T-helper 1 cell treated with Interleukin-12 subunit alpha and Interleukin-12 subunit beta and Interleukin-4 antibody, amounts not matched to agents 30 μg/mL and 1 μg/mL, for 36 hours (primary cell): ENCODE data around the gene MOV10L1.
"Not testable (repeated sequence)": the region's sequence is repeated elsewhere in the genome, so short reads cannot be mapped to it uniquely, and the experiment has no call there.

Source experiments
- H3K27ac Mint-ChIP-seq: one replicate; pipeline ENCODE4 v1.8.0; 2021; ENCODE audit warnings: mild to moderate bottlenecking, mixed read lengths
- H3K27me3 Mint-ChIP-seq: one replicate; pipeline ENCODE4 v1.8.0; 2021; ENCODE audit warnings: low read depth, mixed read lengths
- H3K36me3 Mint-ChIP-seq: one replicate; pipeline ENCODE4 v1.8.0; 2021; ENCODE audit warnings: low read depth, mixed read lengths
- H3K4me1 Mint-ChIP-seq: one replicate; pipeline ENCODE4 v1.8.0; 2021; ENCODE audit warnings: low read depth, mixed read lengths
- H3K4me3 Mint-ChIP-seq: one replicate; pipeline ENCODE4 v1.8.0; 2021; ENCODE audit warnings: mild to moderate bottlenecking, moderate library complexity, mixed read lengths
- H3K9me3 Mint-ChIP-seq: one replicate; pipeline ENCODE4 v1.8.0; 2021; ENCODE audit warnings: mixed read lengths

The MOV10L1 gene

GRCh38 chr22:50143096-50143495 lies 53.3 kb downstream of the MOV10L1 start:
- Mint-ChIP-seq H3K27me3 (peaks cover 13% of the 10 kb centered on the region), H3K27ac (no peak overlapping the region), H3K4me1 (no peaks in the 10 kb centered on the region)

DNA sequence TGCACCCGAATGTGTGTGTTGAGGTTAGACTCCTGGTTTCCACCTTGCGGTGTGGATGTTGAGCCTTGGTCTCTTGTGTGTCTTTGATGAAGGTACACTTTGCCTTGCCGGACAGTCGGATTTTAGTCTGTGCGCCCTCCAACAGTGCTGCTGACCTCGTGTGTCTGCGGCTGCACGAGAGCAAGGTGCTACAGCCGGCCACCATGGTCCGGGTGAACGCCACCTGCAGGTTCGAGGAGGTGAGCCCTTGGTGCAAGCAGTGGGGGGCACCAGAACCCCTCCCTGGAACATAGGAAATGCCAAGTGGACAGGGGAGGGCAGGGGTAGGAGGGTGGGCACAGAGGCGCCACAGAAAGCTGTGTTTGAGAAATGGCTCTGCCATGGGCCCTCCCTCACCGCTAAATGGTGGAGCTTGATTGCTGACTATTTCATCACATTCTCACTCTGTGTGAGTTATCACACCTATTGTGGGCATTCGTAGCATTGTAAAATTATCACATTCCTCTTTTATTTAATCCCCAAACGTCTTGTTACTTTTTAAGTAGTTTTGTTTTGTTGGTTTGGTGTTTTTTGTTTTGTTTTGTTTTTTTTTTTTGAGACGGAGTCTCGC lies 54.3 kb downstream of the MOV10L1 start:
- no peak overlapping the region for H3K27ac Mint-ChIP-seq
- no peaks in the 10 kb centered on the region for H3K9me3 Mint-ChIP-seq
- no peaks in the 10 kb centered on the region for H3K36me3 Mint-ChIP-seq
- no peak overlapping the region for H3K4me3 Mint-ChIP-seq
- H3K27me3 Mint-ChIP-seq: peaks cover 10% of the 10 kb centered on the region
- H3K4me1 Mint-ChIP-seq: peaks cover 2% of the 10 kb centered on the region

More at GRCh38 chr22:50143096-50143495, 53.3 kb downstream of the MOV10L1 start:
- H3K4me3 Mint-ChIP-seq: no peak overlapping the region
- H3K36me3 Mint-ChIP-seq: no peaks in the 10 kb centered on the region
- H3K9me3 Mint-ChIP-seq: no peaks in the 10 kb centered on the region

DNA sequence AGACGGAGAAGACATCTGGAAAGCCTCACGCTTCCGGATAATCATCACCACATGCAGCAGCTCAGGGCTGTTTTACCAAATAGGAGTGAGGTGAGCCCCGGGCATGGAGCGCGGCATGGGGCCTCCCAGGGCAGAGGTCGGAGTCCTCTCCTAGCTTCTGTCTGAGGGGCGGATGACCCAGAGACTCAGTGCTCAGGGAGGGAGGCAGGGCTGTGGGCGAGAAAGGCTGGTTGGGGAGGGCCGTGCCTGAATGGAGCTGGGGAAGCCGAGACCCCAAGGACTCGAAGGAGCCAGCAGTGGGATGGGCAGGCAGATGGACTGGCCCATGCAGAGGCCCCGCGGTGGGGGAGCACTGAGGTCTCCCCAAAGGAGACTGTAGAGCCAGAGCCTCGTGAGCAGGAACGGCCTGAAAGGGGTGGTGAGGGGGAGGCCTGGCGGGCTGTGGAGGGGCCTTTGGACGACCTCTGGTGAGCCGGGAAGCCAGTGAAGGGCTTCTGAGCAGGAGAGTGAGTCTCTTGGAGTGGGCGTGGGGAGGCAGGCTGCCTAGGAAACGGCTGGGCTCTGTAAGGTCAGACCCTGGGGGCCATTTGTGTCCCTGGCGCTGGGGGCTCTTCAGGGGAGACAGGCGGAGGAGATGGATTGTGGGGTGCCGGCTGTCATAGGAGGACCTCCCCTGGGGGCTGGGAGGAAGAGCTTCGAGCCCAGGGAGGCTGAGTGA lies 56.1 kb downstream of the MOV10L1 start:
- Mint-ChIP-seq H3K36me3 (no peaks in the 10 kb centered on the region), H3K4me1 (peaks cover 2% of the 10 kb centered on the region), H3K27me3 (peaks cover 6% of the 10 kb centered on the region), H3K9me3 (no peaks in the 10 kb centered on the region), H3K27ac (no peak overlapping the region), H3K4me3 (no peak overlapping the region)

DNA sequence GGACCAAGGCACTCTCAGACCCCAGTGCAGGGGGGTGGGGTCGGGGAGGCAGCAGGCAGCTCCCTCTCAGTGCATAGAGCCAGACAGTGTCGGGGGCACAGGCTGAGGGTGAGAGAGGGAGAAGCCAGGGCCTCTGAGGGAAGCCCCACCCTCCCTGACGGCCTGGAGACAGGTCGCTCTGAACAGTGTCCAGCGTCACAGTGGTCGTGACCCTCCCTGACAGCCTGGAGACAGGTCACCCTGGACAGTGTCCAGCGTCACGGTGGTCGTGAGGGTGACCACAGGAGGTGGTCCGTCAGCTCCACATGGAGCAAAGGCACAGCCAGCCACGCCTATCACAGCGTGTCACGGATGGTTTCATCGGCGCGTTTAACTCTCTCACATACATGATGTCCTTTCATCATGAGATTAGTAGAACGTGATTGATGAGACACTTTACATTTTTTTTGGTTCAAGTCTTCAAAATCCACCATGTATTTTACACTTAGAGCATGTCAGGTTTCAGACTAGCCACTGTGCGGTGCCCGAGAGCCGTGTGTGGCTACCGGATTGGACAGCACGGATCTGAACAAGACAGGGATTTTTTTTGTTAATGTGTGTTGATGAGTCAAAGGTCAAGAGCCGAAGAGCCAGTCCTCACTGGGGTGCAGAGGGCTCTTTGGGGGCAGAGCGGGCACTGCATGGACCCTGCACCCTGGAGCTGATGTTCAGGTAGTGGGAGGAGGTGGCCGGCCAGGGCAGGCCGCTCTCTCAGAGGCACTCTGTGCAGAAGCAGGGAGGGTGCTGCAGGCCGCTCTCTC lies 56.8 kb downstream of the MOV10L1 start:
- Mint-ChIP-seq H3K4me1 (peaks cover 2% of the 10 kb centered on the region), H3K27me3 (peaks cover 6% of the 10 kb centered on the region), H3K27ac (no peak overlapping the region), H3K9me3 (no peaks in the 10 kb centered on the region), H3K36me3 (no peaks in the 10 kb centered on the region), H3K4me3 (no peak overlapping the region)

- not testable (repeated sequence) for H3K36me3 Mint-ChIP-seq, H3K27ac Mint-ChIP-seq, H3K9me3 Mint-ChIP-seq, H3K4me3 Mint-ChIP-seq, H3K27me3 Mint-ChIP-seq, H3K4me1 Mint-ChIP-seq
Observed at GRCh38 chr22:50147258-50148165, 57.7 kb downstream of the MOV10L1 start.

GRCh38 chr22:50148166-50148500 lies 58.3 kb downstream of the MOV10L1 start:
- Mint-ChIP-seq H3K36me3 (no peaks in the 10 kb centered on the region), H3K4me3 (no peak overlapping the region), H3K27me3 (peaks cover 2% of the 10 kb centered on the region), H3K9me3 (no peaks in the 10 kb centered on the region), H3K27ac (no peak overlapping the region), H3K4me1 (peaks cover 2% of the 10 kb centered on the region)

- Mint-ChIP-seq H3K27me3 (no peaks in the 10 kb centered on the region), H3K36me3 (no peaks in the 10 kb centered on the region), H3K4me3 (no peak overlapping the region), H3K27ac (no peak overlapping the region), H3K4me1 (peaks cover 2% of the 10 kb centered on the region), H3K9me3 (no peaks in the 10 kb centered on the region)
Observed at GRCh38 chr22:50148991-50149721, 59.4 kb downstream of the MOV10L1 start.

DNA sequence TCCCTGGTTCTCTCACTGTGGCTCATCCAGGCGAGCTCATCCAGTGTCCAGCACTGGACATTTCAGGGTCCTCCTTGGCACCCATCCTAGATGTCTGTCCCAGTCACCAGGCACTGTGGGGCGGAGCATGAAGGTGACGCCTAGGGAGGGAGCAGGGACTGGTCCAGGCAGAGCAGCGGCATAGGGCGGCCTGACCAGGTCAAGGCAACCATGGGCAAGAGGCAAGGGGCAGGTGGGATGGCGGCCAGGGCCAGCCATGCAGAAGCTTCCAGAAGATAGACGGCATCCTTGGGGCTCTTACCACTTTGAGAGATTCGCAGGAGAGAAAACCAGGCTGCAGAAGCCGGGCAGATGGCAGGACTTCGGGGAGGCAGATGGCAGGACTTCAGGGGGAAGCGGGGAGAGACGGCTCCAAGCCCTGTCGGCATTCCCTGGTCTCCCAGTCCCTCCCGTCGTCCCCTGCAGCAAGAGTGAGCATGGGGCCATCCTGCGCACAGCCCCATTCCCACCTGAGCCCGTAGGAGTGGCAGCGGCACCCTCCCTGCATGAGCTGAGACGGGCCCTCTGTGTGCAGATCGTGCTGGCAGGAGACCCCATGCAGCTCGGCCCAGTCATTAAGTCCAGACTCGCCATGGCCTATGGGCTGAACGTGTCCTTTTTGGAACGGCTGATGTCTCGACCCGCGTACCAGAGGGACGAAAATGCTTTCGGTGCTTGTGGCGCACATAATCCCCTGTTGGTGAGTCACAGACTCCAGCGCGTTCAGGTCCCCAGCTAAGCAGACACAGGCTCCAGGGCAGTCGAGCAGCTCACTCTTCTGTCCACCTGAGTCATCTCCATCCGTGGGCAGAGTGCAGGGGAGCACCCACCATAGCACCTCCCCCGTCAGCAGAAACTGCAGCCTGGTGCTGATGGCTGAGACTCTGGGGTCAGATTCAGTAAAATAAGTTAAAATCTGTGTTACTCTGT lies 60.6 kb downstream of the MOV10L1 start:
- Mint-ChIP-seq H3K36me3 (no peaks in the 10 kb centered on the region), H3K27ac (no peak overlapping the region), H3K27me3 (no peaks in the 10 kb centered on the region), H3K4me1 (peaks cover 2% of the 10 kb centered on the region), H3K9me3 (no peaks in the 10 kb centered on the region), H3K4me3 (no peak overlapping the region)

- Mint-ChIP-seq H3K27me3 (no peaks in the 10 kb centered on the region), H3K36me3 (no peaks in the 10 kb centered on the region), H3K9me3 (no peaks in the 10 kb centered on the region), H3K4me3 (no peak overlapping the region), H3K4me1 (peaks cover 2% of the 10 kb centered on the region), H3K27ac (peak overlapping the region; percentile 36)
Observed at GRCh38 chr22:50151571-50152537, 62.0 kb downstream of the MOV10L1 start.

GRCh38 chr22:50153056-50153755 lies 63.4 kb downstream of the MOV10L1 start:
- no peaks in the 10 kb centered on the region for H3K9me3 Mint-ChIP-seq
- H3K4me1 Mint-ChIP-seq: peaks cover 2% of the 10 kb centered on the region
- no peaks in the 10 kb centered on the region for H3K36me3 Mint-ChIP-seq
- H3K4me3 Mint-ChIP-seq: no peak overlapping the region
- H3K27me3 Mint-ChIP-seq: peaks cover 10% of the 10 kb centered on the region
- H3K27ac Mint-ChIP-seq: no peak overlapping the region

- H3K9me3 Mint-ChIP-seq: no peaks in the 10 kb centered on the region
- no peak overlapping the region for H3K4me3 Mint-ChIP-seq
- H3K36me3 Mint-ChIP-seq: no peaks in the 10 kb centered on the region
- H3K27me3 Mint-ChIP-seq: peaks cover 10% of the 10 kb centered on the region
- H3K4me1 Mint-ChIP-seq: peaks cover 2% of the 10 kb centered on the region
- H3K27ac Mint-ChIP-seq: no peak overlapping the region
Observed at GRCh38 chr22:50153756-50154140, 63.9 kb downstream of the MOV10L1 start.
